Lung (tissue), 12 donors: ENCODE data around the gene TNFAIP3. TPM values are rescaled to one million over a fixed set of nuclear protein-coding genes. Genes with fewer than 3 reads are reported as not detected.

Experiments
- ATAC-seq: fragments of 200-7000 bp; cut with Tn5 transposase; one replicate; pipeline ENCODE4 v1.9.1; 2020; ENCODE audit warnings: moderate number of reproducible peaks; ENCODE audit not compliant: insufficient read depth, low FRiP score
- DNase-seq, 3 donors: peaks; one replicate each; pipeline ENCODE4 v3.0.0-alpha.2; 2013 to 2017
- H3K27ac ChIP-seq, 2 donors: one replicate each; pipeline ENCODE4 v1.5.1; 2013; ENCODE audit warnings: mild to moderate bottlenecking in 2 of 2, moderate library complexity in 2 of 2, control low read depth in 1 of 2, inconsistent platforms in 1 of 2, low read depth in 1 of 2, low read length in 1 of 2
- H3K27me3 ChIP-seq, 3 donors: one replicate each; pipeline ENCODE4 v1.5.1; 2013; ENCODE audit warnings: low read length in 2 of 3; ENCODE audit not compliant: control insufficient read depth in 3 of 3, insufficient read depth in 3 of 3
- H3K36me3 ChIP-seq, 4 donors: one replicate each; pipeline ENCODE4 v1.5.1; 2013; ENCODE audit warnings: low read length in 4 of 4, mild to moderate bottlenecking in 1 of 4, moderate library complexity in 1 of 4; ENCODE audit not compliant: control insufficient read depth in 4 of 4, insufficient read depth in 4 of 4
- H3K4me1 ChIP-seq, 5 donors: one replicate each; pipeline ENCODE4 v1.5.1; 2013; ENCODE audit warnings: low read length in 5 of 5, mild to moderate bottlenecking in 2 of 5, moderate library complexity in 1 of 5; ENCODE audit not compliant: control insufficient read depth in 5 of 5, insufficient read depth in 5 of 5
- H3K4me3 ChIP-seq: one replicate; pipeline ENCODE4 v1.5.1; 2013; ENCODE audit warnings: mild to moderate bottlenecking, control low read depth, moderate library complexity
- H3K9ac ChIP-seq, 2 donors: one replicate each; pipeline ENCODE4 v1.5.1; 2013; ENCODE audit warnings: low read length in 2 of 2, control low read depth in 1 of 2; ENCODE audit not compliant: insufficient read depth in 1 of 2
- H3K9me3 ChIP-seq, 4 donors: one replicate each; pipeline ENCODE4 v1.5.1; 2013; ENCODE audit warnings: low read length in 3 of 4, mild to moderate bottlenecking in 1 of 4, moderate library complexity in 1 of 4; ENCODE audit not compliant: control insufficient read depth in 4 of 4, insufficient read depth in 3 of 4
- CTCF ChIP-seq: IDR thresholded peaks from 2 replicates; pipeline ENCODE4 v1.5.1; 2012; ENCODE audit warnings: mild to moderate bottlenecking; ENCODE audit errors: control extremely low read depth, extremely low read depth
- WGBS, 2 donors: extraction: QIAGEN DNeasy Blood & Tissue Kit; methylation state at CpG; one replicate each; pipeline ENCODE4 v1.1.7; 2013; 5-methylcytosine and 5-hydroxymethylcytosine counted together
- polyA plus RNA-seq, 2 donors: library from polyadenylated mRNA; stranded (reverse); fragments of 200-250 nt; gene quantifications; one replicate each; pipeline ENCODE4 v1.2.1, GENCODE V29; 2013
- total RNA-seq, 2 donors: library from RNA; depleted of rRNA in 1 of 2; stranded (reverse); fragments of >200 nt in 1 of 2; gene quantifications; one replicate each; pipeline ENCODE4 v1.2.1, GENCODE V29; 2014 to 2021
- donor health status: control.
- donor health status: control.
- donor health status: Bipolar disorder and iron deficiency.
- donor health status: healthy.
- donor health status: DM: yes; HTN: yes; CAD: no.

Gene TNFAIP3
- total and polyA plus RNA-seq, 4 donors, result 13.4 to 396 (median 87.5) TPM

GRCh38 chr6:137873273-137873762, 6.3 kb downstream of the TNFAIP3 start:
- peak; percentile 91 for ATAC-seq
- TF ChIP-seq CTCF, result no peak
- WGBS, 2 donors, result 5 to 7% methylated on average over 7 of the region's 7 CpGs
- DNase-seq, result peak; percentile 35 to 75 (median 74)
- Histone ChIP-seq H3K27me3 (no peaks in the 10 kb centered on the region), H3K36me3 (peaks cover 20 to 30% (median 25%) of the 10 kb centered on the region in 4 donors), H3K27ac (peak overlapping the region in 1 of 2 donors; percentile 21), H3K9ac (no peak overlapping the region), H3K4me3 (no peak overlapping the region), H3K4me1 (peaks cover 0 to 25% (median 13%) of the 10 kb centered on the region in 5 donors), H3K9me3 (no peaks in the 10 kb centered on the region)

GRCh38 chr6:137874204-137875057, 7.4 kb downstream of the TNFAIP3 start:
- Histone ChIP-seq H3K27me3 (no peaks in the 10 kb centered on the region), H3K9me3 (no peaks in the 10 kb centered on the region), H3K4me3 (no peak overlapping the region), H3K36me3 (peaks cover 26 to 38% (median 32%) of the 10 kb centered on the region in 4 donors), H3K9ac (no peak overlapping the region), H3K27ac (peak overlapping the region in 1 of 2 donors; percentile 78), H3K4me1 (peaks cover 0 to 19% (median 8%) of the 10 kb centered on the region in 5 donors)
- ATAC-seq (peak; percentile 22), DNase-seq (no peak)
- no peak for TF ChIP-seq CTCF
- WGBS, 2 donors, result 41 to 84% methylated on average over 11 of the region's 11 CpGs

GRCh38 chr6:137875058-137875520, 8.0 kb downstream of the TNFAIP3 start:
- Histone ChIP-seq H3K27me3 (no peaks in the 10 kb centered on the region), H3K4me3 (no peak overlapping the region), H3K27ac (peak overlapping the region in 1 of 2 donors; percentile 4), H3K9me3 (peaks cover 0 to 2% (median 0%) of the 10 kb centered on the region in 4 donors), H3K9ac (no peak overlapping the region), H3K36me3 (peaks cover 27 to 42% (median 38%) of the 10 kb centered on the region in 4 donors), H3K4me1 (peaks cover 0 to 19% (median 8%) of the 10 kb centered on the region in 5 donors)
- ATAC-seq, result no peak
- DNase-seq, result no peak
- 92 to 95% methylated on average over 6 of the region's 6 CpGs for WGBS, 2 donors
- no peak for TF ChIP-seq CTCF
